ENCODE data around the gene TRAM2. TPM values are rescaled to one million over a fixed set of nuclear protein-coding genes. Genes with fewer than 3 reads are reported as not detected.

TRAM2 gene
- total RNA-seq, 4 donors from 2014 or later: 13.3 to 23.8 (median 18.5) TPM

DNA sequence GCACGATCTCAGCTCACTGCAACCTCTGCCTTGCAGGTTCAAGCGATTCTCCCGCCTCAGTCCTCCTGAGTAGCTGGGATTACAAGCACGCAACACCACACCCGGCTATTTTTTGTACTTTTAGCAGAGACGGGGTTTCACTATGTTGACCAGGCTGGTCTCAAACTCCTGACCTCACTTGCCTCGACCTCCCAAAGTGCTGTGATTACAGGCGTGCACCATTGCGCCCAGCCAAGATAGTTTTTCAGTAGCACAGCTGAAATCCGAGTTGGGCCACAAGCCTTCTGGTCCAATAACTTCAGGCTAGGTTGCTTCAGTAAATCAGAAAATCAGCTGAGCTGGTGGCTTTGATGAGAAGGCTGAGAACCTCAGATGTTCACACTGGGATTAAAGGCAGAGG lies 65.7 kb downstream of the TRAM2 start:
- WGBS: 88% methylated on average over 10 of the region's 10 CpGs
- no peaks in the 10 kb centered on the region for H3K27me3 ChIP-seq
- intact Hi-C loops (cut with DNase I): no loop called here

DNA sequence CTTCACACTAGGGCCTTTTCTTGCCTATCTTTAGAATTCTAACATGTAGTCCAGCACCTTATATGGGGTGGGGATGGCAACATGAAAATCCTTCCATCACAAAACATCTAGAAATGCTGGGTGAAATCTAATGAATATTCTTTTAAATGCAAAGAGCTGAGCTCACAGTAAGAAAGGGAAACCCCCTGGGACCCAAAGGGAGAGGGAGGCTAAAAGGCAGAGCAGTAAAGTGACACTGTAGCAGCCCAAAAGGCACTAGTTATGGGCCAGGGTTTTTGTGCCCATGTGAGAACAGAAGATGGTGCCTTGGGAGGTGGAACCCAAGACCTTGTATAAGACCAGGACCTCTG lies 66.7 kb downstream of the TRAM2 start:
- Histone ChIP-seq H3K4me1 (peaks cover 52 to 71% (median 70%) of the 10 kb centered on the region in 4 donors), H3K27ac (replicated peaks in 1 of 4) (peak overlapping the region in 2 of 4 donors; percentile 21 to 85), H3K27me3 (no peaks in the 10 kb centered on the region), H3K4me3 (no peak overlapping the region), H3K9me3 (no peaks in the 10 kb centered on the region), H3K36me3 (peaks cover 16 to 63% (median 50%) of the 10 kb centered on the region in 4 donors)
- no peak for TF ChIP-seq CTCF (IDR thresholded peaks at IDR 0.05)
- no peak for TF ChIP-seq POLR2AphosphoS5 (IDR thresholded peaks at IDR 0.05)
- no peak for TF ChIP-seq POLR2A (IDR thresholded peaks at IDR 0.05; ENCODE audit: low read depth)
- TF ChIP-seq EP300 (IDR thresholded peaks at IDR 0.05): no peak
- intact Hi-C loops (cut with DNase I): no loop called here
- DNase-seq (ENCODE audit: extremely low spot score): no peak

More for the DNA sequence above, 65.7 kb downstream of the TRAM2 start:
- DNase-seq (ENCODE audit: extremely low spot score): no peak
- H3K36me3 ChIP-seq: peaks cover 16 to 64% (median 53%) of the 10 kb centered on the region in 4 donors
- TF ChIP-seq POLR2A (IDR thresholded peaks at IDR 0.05; ENCODE audit: low read depth): no peak
- TF ChIP-seq EP300 (IDR thresholded peaks at IDR 0.05): no peak
- no peak for TF ChIP-seq CTCF (IDR thresholded peaks at IDR 0.05)
- H3K27ac ChIP-seq (replicated peaks in 1 of 4): peak overlapping the region; percentile 77 to 85 (median 85)
- no peak overlapping the region for H3K4me3 ChIP-seq
- no peaks in the 10 kb centered on the region for H3K9me3 ChIP-seq
- H3K4me1 ChIP-seq: peaks cover 49 to 71% (median 68%) of the 10 kb centered on the region in 4 donors

- Histone ChIP-seq H3K4me1 (peaks cover 58 to 71% (median 70%) of the 10 kb centered on the region in 4 donors), H3K27me3 (no peaks in the 10 kb centered on the region), H3K9me3 (no peaks in the 10 kb centered on the region), H3K36me3 (peaks cover 16 to 59% (median 46%) of the 10 kb centered on the region in 4 donors), H3K4me3 (no peak overlapping the region), H3K27ac (replicated peaks in 1 of 4) (peak overlapping the region in 1 of 4 donors; percentile 21)
- TF ChIP-seq POLR2A (IDR thresholded peaks at IDR 0.05; ENCODE audit: low read depth): no peak
- intact Hi-C loops (cut with DNase I): loop anchor here (10.0 kb wide), 1 partner anchor 155 kb away; no protein-coding TSS in a partner anchor
- DNase-seq (ENCODE audit: extremely low spot score): no peak
- 80% methylated on average over 8 of the region's 14 CpGs for WGBS
These were observed 67.3 kb downstream of the TRAM2 start for GRCh38 chr6:52509281-52510212.

DNA sequence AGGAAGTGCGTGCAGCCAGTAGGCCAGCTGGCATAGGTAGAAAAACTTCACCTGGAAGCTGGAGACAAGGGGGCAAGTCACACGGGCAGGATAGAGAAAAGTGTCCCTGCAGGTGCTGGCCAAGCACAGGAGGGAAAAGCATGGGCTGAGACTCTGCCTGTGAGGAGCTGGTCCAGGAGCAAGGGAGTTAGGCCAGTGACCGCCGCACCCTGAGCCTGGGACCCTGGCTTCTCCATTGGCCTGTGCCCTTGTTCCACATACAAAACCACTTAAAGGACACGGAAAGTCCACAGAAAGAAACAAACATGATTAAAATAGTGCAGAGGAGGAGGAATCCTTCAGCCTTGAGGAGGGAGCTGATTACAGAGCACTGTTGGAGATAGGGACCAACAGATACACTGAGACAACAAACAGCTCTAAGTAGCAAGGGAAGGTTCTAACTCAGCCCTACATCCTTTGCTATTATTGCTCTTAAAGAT lies 68.6 kb downstream of the TRAM2 start:
- Histone ChIP-seq H3K27me3 (no peaks in the 10 kb centered on the region), H3K4me3 (no peak overlapping the region), H3K27ac (replicated peaks in 1 of 4) (peak overlapping the region in 2 of 4 donors; percentile 10 to 32), H3K36me3 (peaks cover 16 to 51% (median 44%) of the 10 kb centered on the region in 4 donors), H3K9me3 (no peaks in the 10 kb centered on the region), H3K4me1 (peaks cover 61 to 73% (median 70%) of the 10 kb centered on the region in 4 donors)
- WGBS: 93% methylated on average over 5 of the region's 5 CpGs
- intact Hi-C loops (cut with DNase I): loop anchor here (10.0 kb wide), 1 partner anchor 157 kb away; no protein-coding TSS in a partner anchor
- no peak for TF ChIP-seq POLR2A (IDR thresholded peaks at IDR 0.05; ENCODE audit: low read depth)
- DNase-seq (ENCODE audit: extremely low spot score): no peak

DNA sequence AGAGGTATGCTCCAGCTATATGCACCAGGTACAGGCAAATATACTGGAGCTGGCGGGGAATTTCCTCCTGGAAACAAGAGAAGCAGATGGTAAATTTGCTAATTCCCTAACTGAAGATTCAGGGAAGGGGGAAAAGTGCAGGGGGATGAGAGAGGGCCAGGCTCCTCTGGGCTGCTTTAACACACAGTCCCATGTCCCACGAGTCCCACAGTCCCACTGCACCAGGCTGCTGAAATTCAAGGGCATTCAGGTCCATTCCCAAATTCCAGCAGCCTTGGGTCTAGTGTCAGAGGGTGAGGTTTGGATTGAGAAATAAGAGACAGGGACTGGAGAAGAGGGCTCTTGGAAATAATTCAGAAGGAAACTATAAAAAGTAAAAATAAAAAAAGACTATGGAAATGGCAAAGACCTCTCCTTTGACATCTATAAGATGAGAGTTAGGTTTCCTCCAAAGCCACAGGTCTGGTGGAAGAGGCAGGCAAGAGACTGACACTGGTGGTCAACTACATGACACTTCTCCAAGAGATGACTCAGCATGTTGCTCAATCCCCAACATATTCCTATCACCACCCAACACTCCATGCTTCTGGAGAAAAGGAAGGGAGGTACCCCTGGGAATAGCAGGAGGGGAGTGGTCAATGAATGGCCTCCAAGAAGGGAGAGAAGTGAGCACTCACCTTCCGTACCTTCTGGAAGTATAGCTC lies 69.2 kb downstream of the TRAM2 start:
- no peaks in the 10 kb centered on the region for H3K27me3 ChIP-seq
- H3K4me3 ChIP-seq: no peak overlapping the region
- TF ChIP-seq POLR2AphosphoS5 (IDR thresholded peaks at IDR 0.05): peak in 1 of 2 donors; percentile 26
- no peak for TF ChIP-seq POLR2A (IDR thresholded peaks at IDR 0.05; ENCODE audit: low read depth)
- no peak for TF ChIP-seq EP300 (IDR thresholded peaks at IDR 0.05)
- no peak for TF ChIP-seq CTCF (IDR thresholded peaks at IDR 0.05)
- H3K9me3 ChIP-seq: no peaks in the 10 kb centered on the region
- 91% methylated on average over 3 of the region's 3 CpGs for WGBS
- H3K36me3 ChIP-seq: peaks cover 16 to 57% (median 50%) of the 10 kb centered on the region in 4 donors
- peak overlapping the region in 2 of 4 donors; percentile 10 to 32 for H3K27ac ChIP-seq (replicated peaks in 1 of 4)
- no peak for DNase-seq (ENCODE audit: extremely low spot score)
- intact Hi-C loops (cut with DNase I): loop anchor here (10.0 kb wide), 1 partner anchor 157 kb away; no protein-coding TSS in a partner anchor
- peaks cover 61 to 73% (median 69%) of the 10 kb centered on the region in 4 donors for H3K4me1 ChIP-seq
